Posterior vena cava (tissue), 2 donors: ENCODE data around the gene CROCC2. TPM values are rescaled to one million over a fixed set of nuclear protein-coding genes. Genes with fewer than 3 reads are reported as not detected.

Experiments used
- DNase-seq: peaks from one replicate; pipeline ENCODE4 v3.0.0-alpha.2; 2020; ENCODE audit warnings: low spot score
- intact Hi-C, 2 donors: fragments of 100-400 bp; cut with DNase I; formaldehyde crosslinking; loops; one replicate each; pipeline versions ENCODE4 v1.14.1 to v1.14.2; 2022 to 2023
- total RNA-seq, 2 donors: library from RNA; stranded (reverse); fragmentation: NEBNext Ultra II Directional; extraction: Animal tissue kit (Norgen Biotek cat#: 25700); gene quantifications; one replicate each; pipeline ENCODE4 v1.2.1, GENCODE V29; 2021
- donor health status: DM: yes; HTN: yes; CAD: no.
- donor health status: DM: yes; HTN: yes; CAD: no.

Gene CROCC2
- total RNA-seq, 2 donors from 2014 or later, result 0.09 TPM; not detected in 1

- intact Hi-C loops, result loop anchor here in 1 of 2 donors (5.0 kb wide), 1 partner anchor 84 kb away; no protein-coding TSS in a partner anchor
- peak; percentile 62 for DNase-seq
Measured at GRCh38 chr2:241000831-241001321, 94.7 kb downstream of the CROCC2 start.

- intact Hi-C loops, result loop anchor here in 1 of 2 donors (5.0 kb wide), 1 partner anchor 84 kb away; no protein-coding TSS in a partner anchor
- peak; percentile 66 for DNase-seq
Measured at GRCh38 chr2:241001413-241002274, 95.5 kb downstream of the CROCC2 start.

GRCh38 chr2:241002275-241003046 lies 96.3 kb downstream of the CROCC2 start:
- intact Hi-C loops, result loop anchor here in 1 of 2 donors (1.0 to 5.0 kb wide), 2 partner anchors 38 to 85 kb away; no protein-coding TSS in a partner anchor
- DNase-seq, result no peak

GRCh38 chr2:241003047-241003360 lies 96.9 kb downstream of the CROCC2 start:
- intact Hi-C loops, result loop anchor here in 1 of 2 donors (1.0 to 5.0 kb wide), 2 partner anchors 39 to 86 kb away; no protein-coding TSS in a partner anchor
- peak; percentile 50 for DNase-seq

GRCh38 chr2:241003369-241003768 lies 97.2 kb downstream of the CROCC2 start:
- intact Hi-C loops, result loop anchor here in 1 of 2 donors (1.0 to 5.0 kb wide), 2 partner anchors 39 to 86 kb away; no protein-coding TSS in a partner anchor

GRCh38 chr2:241003830-241004564 lies 97.9 kb downstream of the CROCC2 start:
- DNase-seq, result no peak
- intact Hi-C loops, result loop anchor here in 1 of 2 donors (1.0 to 5.0 kb wide), 2 partner anchors 40 to 87 kb away; no protein-coding TSS in a partner anchor

More at GRCh38 chr2:241003369-241003768, 97.2 kb downstream of the CROCC2 start:
- peak; percentile 62 for DNase-seq

- no peak for DNase-seq
- intact Hi-C loops, result no loop called here
Measured at GRCh38 chr2:241005569-241005968, 99.4 kb downstream of the CROCC2 start.

- intact Hi-C loops, result no loop called here
- no peak for DNase-seq
Measured at GRCh38 chr2:241006412-241006811, 100.3 kb downstream of the CROCC2 start.

- DNase-seq, result no peak
- intact Hi-C loops, result no loop called here
Measured at GRCh38 chr2:241007111-241007510, 101.0 kb downstream of the CROCC2 start.

GRCh38 chr2:241007880-241008710 lies 102.0 kb downstream of the CROCC2 start:
- DNase-seq, result peak; percentile 67
- intact Hi-C loops, result no loop called here

GRCh38 chr2:241008711-241009121 lies 102.6 kb downstream of the CROCC2 start:
- intact Hi-C loops, result no loop called here
- peak; percentile 62 for DNase-seq

- intact Hi-C loops, result no loop called here
- no peak for DNase-seq
Measured at GRCh38 chr2:241009191-241009590, 103.1 kb downstream of the CROCC2 start.

- intact Hi-C loops, result loop anchor here in 1 of 2 donors (5.0 kb wide), 1 partner anchor 97 kb away; no protein-coding TSS in a partner anchor
- peak; percentile 82 for DNase-seq
Measured at GRCh38 chr2:241009601-241010530, 103.7 kb downstream of the CROCC2 start.

GRCh38 chr2:241010531-241011295 lies 104.6 kb downstream of the CROCC2 start:
- DNase-seq, result peak; percentile 70

GRCh38 chr2:241011296-241011600 lies 105.1 kb downstream of the CROCC2 start:
- peak; percentile 72 for DNase-seq

More at GRCh38 chr2:241010531-241011295, 104.6 kb downstream of the CROCC2 start:
- intact Hi-C loops, result loop anchor here in 1 of 2 donors (5.0 kb wide), 1 partner anchor 97 kb away; no protein-coding TSS in a partner anchor

More at GRCh38 chr2:241011296-241011600, 105.1 kb downstream of the CROCC2 start:
- intact Hi-C loops, result loop anchor here in 1 of 2 donors (5.0 kb wide), 1 partner anchor 96 kb away; no protein-coding TSS in a partner anchor
